RWPE2 (cell line): ENCODE measurements around the gene TMUB1.

Experiments
- ATAC-seq: fragments of 200-7000 bp; cut with Tn5 transposase; 3 replicates; pipeline ENCODE4 v1.9.1; 2021; ENCODE audit warnings: low read depth
- DNase-seq: peaks from one replicate; pipeline ENCODE4 v3.0.0-alpha.2; 2020; ENCODE audit warnings: low spot score
- H3K27ac ChIP-seq: fragments of 450-650 bp; 2 replicates; pipeline ENCODE4 v1.5.1; 2017; ENCODE audit warnings: mild to moderate bottlenecking; ENCODE audit not compliant: poor library complexity, severe bottlenecking
- H3K27me3 ChIP-seq: fragments of 250-450 bp; sonication (Bioruptor Pico); 2 replicates; pipeline ENCODE4 v1.5.1; 2021; ENCODE audit warnings: mild to moderate bottlenecking, moderate library complexity; ENCODE audit not compliant: insufficient read depth, poor library complexity, severe bottlenecking
- H3K36me3 ChIP-seq: fragments of 250-450 bp; sonication (Bioruptor Pico); 2 replicates; pipeline ENCODE4 v1.5.1; 2020; ENCODE audit warnings: low read depth, mild to moderate bottlenecking, moderate library complexity
- H3K4me1 ChIP-seq: fragments of 250-450 bp; sonication (Bioruptor Pico); 2 replicates; pipeline ENCODE4 v1.5.1; 2021; ENCODE audit warnings: mild to moderate bottlenecking, moderate library complexity; ENCODE audit not compliant: insufficient read depth, poor library complexity, severe bottlenecking
- H3K4me3 ChIP-seq: fragments of 250-450 bp; sonication (Bioruptor Pico); 2 replicates; pipeline ENCODE4 v1.5.1; 2021; ENCODE audit warnings: mild to moderate bottlenecking, moderate library complexity; ENCODE audit not compliant: severe bottlenecking
- H3K9me3 ChIP-seq: fragments of 250-450 bp; sonication (Bioruptor Pico); 2 replicates; pipeline ENCODE4 v1.5.1; 2021; ENCODE audit warnings: mild to moderate bottlenecking, moderate library complexity; ENCODE audit not compliant: severe bottlenecking
- TF ChIP-seq, protein P1 (sequence below): fragments of 450-650 bp; IDR thresholded peaks from one replicate; pipeline ENCODE4 v1.5.1; 2017; ENCODE audit warnings: mild to moderate bottlenecking, moderate library complexity; ENCODE audit not compliant: poor library complexity, severe bottlenecking

Gene TMUB1

DNA sequence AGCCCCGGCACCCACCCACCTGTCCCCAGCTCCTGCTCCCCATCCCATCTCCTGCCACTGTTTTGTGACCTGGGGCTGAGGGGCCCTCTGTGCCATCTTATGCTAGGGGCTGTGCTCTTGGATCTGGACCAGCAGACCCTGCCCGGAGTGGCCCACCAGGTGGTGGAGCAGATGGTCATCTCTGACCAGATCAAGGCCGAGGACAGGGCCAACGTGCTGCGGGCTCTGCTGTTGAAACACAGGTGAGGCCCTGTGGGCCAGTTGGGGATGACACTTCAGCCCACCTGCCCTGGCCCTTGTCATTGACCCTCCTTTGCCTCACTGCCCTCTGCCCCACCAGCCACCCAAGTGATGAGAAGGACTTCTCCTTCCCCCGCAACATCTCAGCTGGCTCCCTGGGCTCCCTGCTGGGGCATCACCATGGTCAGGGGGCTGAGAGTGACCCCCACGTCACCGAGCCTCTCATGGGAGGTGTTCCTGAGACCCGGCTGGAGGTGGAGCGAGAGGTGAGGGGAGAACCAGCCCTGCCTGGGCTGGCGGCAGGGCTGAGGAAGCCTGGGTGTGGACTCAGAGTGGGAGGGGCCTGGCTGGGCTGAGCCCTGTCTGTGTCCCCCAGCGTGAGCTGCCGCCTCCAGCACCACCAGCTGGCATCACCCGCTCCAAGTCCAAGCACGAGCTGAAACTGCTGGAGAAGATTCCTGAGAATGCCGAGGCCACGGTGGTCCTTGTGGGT is 13.3 kb downstream of the TMUB1 start:
- H3K9me3 ChIP-seq, result no peaks in the 10 kb centered on the region
- TF ChIP-seq, protein P1, sequence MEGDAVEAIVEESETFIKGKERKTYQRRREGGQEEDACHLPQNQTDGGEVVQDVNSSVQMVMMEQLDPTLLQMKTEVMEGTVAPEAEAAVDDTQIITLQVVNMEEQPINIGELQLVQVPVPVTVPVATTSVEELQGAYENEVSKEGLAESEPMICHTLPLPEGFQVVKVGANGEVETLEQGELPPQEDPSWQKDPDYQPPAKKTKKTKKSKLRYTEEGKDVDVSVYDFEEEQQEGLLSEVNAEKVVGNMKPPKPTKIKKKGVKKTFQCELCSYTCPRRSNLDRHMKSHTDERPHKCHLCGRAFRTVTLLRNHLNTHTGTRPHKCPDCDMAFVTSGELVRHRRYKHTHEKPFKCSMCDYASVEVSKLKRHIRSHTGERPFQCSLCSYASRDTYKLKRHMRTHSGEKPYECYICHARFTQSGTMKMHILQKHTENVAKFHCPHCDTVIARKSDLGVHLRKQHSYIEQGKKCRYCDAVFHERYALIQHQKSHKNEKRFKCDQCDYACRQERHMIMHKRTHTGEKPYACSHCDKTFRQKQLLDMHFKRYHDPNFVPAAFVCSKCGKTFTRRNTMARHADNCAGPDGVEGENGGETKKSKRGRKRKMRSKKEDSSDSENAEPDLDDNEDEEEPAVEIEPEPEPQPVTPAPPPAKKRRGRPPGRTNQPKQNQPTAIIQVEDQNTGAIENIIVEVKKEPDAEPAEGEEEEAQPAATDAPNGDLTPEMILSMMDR, result no peak
- H3K4me3 ChIP-seq, result no peak overlapping the region
- H3K4me1 ChIP-seq, result no peaks in the 10 kb centered on the region
- ATAC-seq, result no peak
- DNase-seq, result no peak
- H3K27me3 ChIP-seq, result no peaks in the 10 kb centered on the region
- H3K27ac ChIP-seq, result no peak overlapping the region
- H3K36me3 ChIP-seq, result peaks cover 82% of the 10 kb centered on the region

- ATAC-seq, result no peak
- TF ChIP-seq, protein P1, result no peak
- Histone ChIP-seq H3K4me3 (no peak overlapping the region), H3K27me3 (no peaks in the 10 kb centered on the region), H3K27ac (no peak overlapping the region), H3K36me3 (peaks cover 80% of the 10 kb centered on the region), H3K9me3 (no peaks in the 10 kb centered on the region), H3K4me1 (peaks cover 2% of the 10 kb centered on the region)
- no peak for DNase-seq
Observed at GRCh38 chr7:151068069-151068773, 15.1 kb downstream of the TMUB1 start.

DNA sequence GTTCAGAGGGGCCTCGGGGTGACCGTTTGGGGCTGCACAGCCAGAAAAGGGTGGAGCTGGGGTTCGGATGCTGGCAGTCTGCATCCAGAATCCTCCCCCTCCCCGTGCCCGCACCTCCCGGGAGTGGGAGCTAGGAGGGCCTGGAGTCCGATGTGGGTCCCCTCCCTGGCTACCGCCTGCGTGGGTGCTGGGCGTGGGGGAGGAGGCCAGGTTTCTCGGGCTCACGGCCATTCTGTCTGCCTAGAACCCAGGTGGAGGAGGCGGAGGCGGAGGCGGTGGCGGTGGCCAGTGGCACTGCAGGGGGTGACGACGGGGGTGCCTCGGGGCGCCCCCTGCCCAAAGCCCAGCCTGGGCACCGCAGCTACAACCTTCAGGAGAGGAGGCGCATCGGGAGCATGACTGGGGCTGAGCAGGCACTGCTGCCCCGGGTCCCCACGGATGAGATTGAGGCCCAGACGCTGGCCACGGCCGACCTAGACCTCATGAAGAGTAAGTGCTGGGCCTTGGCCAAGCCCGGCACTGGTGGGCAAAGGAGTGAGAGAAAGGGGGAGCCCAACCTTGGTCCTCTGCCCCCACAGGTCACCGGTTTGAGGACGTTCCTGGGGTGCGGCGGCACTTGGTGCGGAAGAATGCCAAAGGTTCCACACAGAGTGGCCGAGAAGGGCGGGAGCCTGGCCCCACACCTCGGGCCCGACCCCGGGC is 16.9 kb downstream of the TMUB1 start:
- peaks cover 18% of the 10 kb centered on the region for H3K4me1 ChIP-seq
- DNase-seq, result no peak
- TF ChIP-seq, protein P1, result no peak
- H3K4me3 ChIP-seq, result no peak overlapping the region
- no peaks in the 10 kb centered on the region for H3K27me3 ChIP-seq
- H3K27ac ChIP-seq, result no peak overlapping the region
- ATAC-seq, result no peak
- no peaks in the 10 kb centered on the region for H3K9me3 ChIP-seq
- H3K36me3 ChIP-seq, result peaks cover 62% of the 10 kb centered on the region

DNA sequence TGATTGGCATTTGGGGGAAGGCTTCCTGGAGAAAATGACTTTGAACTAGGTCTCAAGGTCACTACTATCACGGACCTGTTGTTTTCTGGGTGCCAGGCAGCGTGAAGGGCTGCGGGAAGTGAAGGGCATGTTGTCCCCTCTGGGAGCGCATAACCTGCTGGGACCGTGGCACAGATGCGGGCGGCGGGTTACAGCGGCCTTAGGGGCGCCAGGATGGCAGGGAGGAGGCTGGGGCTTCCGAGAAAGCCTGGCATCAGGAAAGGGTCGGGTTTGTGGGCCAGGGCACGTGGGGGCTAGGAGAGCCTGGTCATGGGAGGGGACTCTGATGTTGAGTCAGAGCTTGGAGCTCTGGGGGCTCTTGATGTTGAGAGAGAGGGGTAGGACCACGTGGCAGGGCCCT is 17.8 kb downstream of the TMUB1 start:
- Histone ChIP-seq H3K36me3 (peaks cover 56% of the 10 kb centered on the region), H3K4me1 (peaks cover 24% of the 10 kb centered on the region), H3K27me3 (no peaks in the 10 kb centered on the region), H3K4me3 (no peak overlapping the region), H3K27ac (no peak overlapping the region), H3K9me3 (no peaks in the 10 kb centered on the region)
- TF ChIP-seq, protein P1, result no peak
- ATAC-seq (no peak), DNase-seq (no peak)
